Measurements from ENCODE around the gene NKX2-8.
"Not testable (repeated sequence)": the region's sequence is repeated elsewhere in the genome, so short reads cannot be mapped to it uniquely, and the experiment has no call there.

Gene NKX2-8

DNA sequence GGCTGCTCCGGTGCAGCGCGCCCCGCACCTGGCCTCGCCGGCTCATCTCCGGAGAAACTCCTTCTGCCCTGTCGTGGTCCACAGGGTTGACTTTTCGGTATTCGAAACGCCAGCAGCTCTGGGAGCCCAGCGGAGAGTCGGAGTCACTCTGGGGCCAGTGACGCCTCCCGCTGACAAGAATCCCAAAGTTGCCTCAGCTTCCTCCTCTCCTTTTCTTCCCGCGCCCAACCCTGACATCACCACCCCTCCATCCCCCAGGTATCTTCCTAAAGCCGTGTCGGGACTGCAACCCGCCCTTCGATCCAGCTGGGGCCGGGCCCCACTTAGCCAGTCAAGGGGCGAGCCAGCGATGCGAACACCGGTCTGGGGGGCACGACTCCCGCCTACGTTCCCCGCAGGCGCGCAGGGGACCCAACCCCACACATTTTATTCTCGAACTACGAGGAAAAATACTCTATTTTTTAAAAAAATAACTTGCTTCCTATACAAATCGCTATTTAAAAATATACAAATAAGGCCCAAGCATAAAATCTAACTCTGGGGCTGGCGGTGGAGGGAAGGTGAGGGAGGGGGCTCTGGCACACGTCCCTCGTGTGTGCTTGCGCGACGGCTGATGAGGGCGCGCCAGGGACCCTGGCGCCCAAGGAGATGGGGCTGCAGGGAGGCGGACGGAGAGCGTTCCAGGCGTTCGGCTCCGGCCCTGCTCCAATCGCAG is 2.1 kb downstream of the NKX2-8 start:
- no peak for DNase-seq (ENCODE audit: low read depth)

DNA sequence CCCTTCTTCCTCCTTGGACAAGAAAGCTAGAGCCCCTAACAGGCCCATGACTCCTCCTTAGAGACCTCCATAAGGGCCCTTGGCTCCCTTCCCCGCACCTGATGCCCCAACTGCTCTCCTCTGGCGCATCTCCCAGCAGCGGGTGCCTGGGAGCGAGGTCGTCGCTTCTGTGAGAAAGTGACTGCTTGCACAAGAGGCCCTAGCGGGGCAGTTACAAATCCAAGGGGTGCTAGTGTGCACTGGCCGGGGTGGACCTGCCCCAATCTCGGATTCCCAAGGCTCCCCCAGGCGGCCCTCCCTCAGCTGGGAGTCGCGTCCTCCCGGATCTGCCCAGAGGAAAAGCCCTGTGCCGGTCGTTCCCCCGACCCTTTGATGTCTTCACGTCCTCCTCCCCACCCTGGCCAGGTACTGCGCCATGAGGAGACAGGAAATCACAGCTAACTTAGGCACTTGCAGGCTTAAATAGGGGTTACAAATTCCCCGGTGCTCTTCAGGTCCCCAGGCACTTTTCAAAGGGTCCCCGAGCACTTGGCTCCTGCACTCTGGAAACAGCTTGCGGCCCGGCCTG is 2.8 kb downstream of the NKX2-8 start:
- no peak for DNase-seq (ENCODE audit: low read depth)

DNA sequence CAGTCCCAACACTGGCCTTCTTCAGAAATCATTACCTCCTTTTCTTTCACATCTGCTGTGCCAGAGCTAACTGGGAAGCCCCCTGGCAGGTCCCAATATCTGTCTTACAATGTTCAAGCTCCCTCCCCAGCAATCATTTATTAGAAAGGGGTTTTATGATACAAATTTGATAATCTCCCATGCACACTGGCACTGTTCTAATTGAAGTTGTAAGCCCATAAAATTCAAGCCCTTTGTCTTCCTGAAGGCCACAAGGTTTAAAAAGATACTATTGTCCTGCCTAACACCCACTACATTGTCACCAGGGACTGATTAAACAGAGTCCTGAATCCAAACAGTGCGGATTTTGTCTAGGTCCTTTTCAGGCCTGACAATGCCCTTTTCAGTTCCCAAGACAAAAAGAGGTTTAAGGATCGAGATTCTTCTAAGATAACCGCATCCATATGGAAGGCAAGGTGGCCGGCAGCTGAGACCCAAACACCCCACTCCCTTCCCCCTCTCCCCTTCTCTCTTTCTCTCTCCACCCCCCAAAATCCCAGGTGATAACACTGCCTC is 3.3 kb downstream of the NKX2-8 start:
- DNase-seq (ENCODE audit: low read depth): no peak

DNA sequence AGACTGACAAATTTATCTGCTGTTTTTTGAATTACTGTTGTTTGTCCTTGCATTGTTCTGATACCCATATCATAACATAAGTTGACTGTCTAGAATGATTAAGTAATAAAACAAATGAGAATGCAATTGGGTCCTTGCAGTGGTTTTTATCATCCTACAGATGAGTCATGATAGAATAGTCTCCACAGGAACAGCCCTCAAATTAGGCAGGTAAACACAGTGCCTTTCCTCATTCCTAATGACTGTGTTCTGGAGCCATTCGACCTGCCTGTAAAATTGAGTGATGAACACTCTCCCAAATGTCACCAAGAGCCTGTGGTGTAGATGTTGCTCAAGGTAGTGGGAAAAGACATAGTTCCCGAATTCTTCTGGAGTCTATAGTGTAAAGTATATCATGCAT is 12.3 kb downstream of the NKX2-8 start:
- no peak for DNase-seq (ENCODE audit: low read depth)

DNA sequence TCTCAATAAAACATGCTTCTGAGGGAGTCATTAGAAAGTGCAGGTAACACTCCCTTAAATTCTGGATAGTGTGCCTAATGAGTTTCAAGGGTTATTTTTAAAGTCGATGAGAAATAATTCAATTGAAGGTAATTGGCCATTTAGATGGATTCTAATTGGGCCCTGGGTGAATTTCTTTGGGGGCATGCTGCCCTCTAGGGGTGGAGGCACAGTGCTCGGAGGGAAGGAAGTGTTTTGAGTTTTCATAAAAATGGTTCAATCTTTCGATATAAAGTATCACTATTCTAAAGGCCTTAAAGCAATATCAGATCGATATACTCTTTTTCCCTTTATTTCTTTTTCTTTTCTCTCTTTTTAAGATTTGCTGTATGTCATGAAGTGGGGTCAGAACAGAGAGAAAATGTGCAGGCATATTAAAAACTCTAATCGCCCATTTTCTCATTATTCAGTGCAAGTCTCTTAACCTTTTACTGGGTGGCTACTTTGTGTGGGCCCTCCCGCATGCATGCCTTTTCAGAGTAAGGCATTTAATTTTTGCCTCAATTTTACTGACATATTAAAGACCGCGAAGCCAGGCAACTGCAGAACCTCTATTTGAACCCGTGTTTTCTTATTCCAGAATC is 25.5 kb downstream of the NKX2-8 start:
- no peak for DNase-seq (ENCODE audit: low read depth)

DNA sequence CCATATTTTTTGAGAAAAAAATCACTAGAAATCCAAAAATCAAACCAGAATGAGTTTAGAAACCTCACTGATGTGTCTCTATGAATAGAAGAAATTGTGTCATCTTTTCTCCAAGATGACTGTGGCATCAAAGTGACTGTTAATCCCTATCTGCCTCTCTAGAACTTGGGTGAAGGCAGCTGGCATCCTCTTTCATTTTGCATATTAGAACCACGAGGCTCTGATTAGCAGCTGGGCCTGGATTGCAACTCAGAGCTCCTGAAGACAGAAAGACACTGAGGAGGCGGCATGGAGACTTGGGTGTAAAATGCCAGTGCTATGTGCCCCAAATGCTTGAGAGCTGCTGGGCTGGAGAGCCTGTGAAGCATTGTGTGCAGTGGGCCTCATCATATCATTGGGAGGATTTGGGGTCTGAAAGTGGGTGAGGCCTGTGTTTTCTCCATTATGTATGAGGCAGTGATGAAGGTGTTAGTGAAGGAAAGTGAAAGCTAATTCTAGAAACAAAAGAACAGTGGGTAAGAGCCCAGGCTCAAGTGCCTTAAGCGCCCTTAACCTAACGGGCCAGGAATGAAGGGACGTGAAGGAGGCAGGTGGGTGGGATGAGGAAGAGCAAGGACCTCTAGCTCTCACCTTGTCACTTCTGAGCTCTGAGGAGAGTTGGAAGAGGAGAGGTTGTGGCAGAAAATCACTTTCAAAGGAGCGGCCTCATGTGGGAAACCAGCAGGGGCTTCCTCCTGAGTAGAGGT is 26.2 kb downstream of the NKX2-8 start:
- DNase-seq (ENCODE audit: low read depth): no peak

DNA sequence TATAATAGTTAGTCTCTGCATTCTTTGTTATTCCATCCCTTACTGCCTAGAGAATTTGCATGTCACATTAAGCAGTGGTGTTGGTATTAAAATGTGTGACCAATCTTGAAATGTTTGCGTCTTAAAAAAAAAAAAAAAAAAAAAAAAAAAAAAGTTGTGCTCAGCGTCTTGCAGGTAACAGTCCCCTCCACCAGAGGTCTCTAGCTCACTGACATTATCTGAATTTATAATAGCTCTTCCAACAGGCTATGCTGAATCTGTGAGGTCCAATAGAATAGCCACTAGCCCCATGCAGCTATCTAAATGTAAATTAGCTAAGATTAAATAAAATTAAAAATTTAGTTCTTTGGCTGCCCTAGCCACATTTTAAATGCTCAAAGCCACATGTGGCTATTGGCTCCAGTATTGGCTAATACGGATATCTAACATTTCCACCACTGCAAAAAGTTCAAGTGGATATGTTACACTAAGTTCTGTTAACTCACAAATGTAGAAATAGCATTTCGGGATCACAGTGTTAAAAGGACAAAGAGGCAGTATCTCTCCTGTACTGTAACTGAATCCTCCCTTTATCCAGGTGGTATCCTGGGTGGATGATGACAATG is 28.7 kb downstream of the NKX2-8 start:
- DNase-seq (ENCODE audit: low read depth): peak; percentile 13

DNA sequence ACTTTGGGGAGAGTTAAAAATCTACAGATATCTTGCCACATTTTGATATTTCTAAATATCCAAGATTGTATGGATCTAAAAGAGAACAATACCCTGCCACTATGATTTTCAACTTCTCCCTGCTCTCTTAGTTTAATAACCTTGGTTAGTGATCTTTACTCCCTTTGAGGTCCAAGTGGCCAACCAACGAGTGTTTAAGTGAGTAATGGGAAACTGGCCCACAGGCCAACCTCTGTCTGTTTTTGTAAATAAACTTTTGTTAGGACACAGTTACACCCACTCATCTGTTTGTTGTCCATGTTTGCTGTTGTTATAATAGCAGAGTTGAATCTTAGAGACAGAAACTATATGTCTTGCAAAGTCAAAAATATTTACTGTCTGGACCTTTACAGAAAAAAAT is 31.5 kb downstream of the NKX2-8 start:
- DNase-seq (ENCODE audit: low read depth): no peak

DNA sequence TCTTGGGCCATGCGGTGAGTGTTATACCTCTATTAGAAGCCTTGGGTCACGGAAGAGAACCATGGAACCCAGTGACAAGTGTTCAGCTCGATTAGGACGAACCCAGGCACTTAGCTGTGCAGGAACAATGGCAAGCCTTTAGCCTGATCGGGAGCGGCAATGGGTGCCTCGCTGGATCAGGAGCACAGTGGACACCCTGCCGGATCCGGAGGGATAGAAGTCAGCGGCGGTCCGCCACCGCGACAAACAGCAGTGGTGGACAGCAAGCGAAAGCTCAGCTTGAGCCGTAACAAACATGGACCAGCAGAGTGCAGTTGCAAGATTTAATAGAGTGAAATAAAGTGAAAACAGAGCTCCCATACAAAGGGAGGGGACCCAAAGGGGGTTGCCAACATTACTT is 38.1 kb downstream of the NKX2-8 start:
- not testable (repeated sequence) for DNase-seq (ENCODE audit: low read depth)

DNA sequence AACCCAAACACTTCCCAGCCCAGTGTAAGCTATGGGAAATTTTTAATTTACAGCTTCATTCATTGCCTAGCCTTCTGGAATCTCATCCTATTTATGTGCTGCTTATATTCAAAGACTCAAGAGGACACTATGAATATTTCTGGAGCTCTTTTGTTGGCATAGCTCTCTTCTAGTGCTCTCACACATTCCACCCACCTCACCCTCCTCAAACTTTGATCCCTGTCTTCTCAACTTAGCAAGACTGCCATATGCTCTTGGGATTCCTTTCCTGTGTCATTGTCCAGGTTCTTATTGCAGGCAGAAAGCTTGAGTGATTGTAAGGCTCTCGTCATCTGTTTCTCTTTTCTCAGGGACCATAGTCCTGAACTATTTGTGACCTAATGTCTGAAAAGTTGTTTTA is 44.4 kb downstream of the NKX2-8 start:
- DNase-seq (ENCODE audit: low read depth): no peak
